Transverse colon (tissue), 4 donors: ENCODE measurements around the gene RNF114. TPM values are rescaled to one million over a fixed set of nuclear protein-coding genes. Genes with fewer than 3 reads are reported as not detected.
A peak's percentile ranks its signal among the peaks of the same experiment; 100 is the strongest.

Experiments
- DNase-seq: peaks from one replicate; pipeline ENCODE4 v3.0.0-alpha.2; 2019
- H3K27ac ChIP-seq, 4 donors: fragments of 200-600 bp; sonication (generic); 2 replicates each; pipeline ENCODE4 v1.5.1; 2016 to 2018; ENCODE audit warnings: inconsistent platforms in 4 of 4
- H3K27me3 ChIP-seq: fragments of 200-600 bp; sonication (generic); 2 replicates; pipeline ENCODE4 v1.5.1; 2017; ENCODE audit warnings: inconsistent platforms
- H3K36me3 ChIP-seq, 4 donors: fragments of 200-600 bp; sonication (generic); 2 replicates each; pipeline ENCODE4 v1.5.1; 2017 to 2019; ENCODE audit warnings: inconsistent platforms in 4 of 4
- H3K4me1 ChIP-seq, 4 donors: fragments of 200-600 bp; sonication (generic); 2 replicates each; pipeline ENCODE4 v1.5.1; 2017 to 2020; ENCODE audit warnings: inconsistent platforms in 4 of 4
- H3K4me3 ChIP-seq, 4 donors: fragments of 200-600 bp; sonication (generic); 1 replicate in 1 of 4; 2 replicates in 3 of 4; pipeline versions ENCODE4 v1.5.1 to v1.6.1; 2017 to 2019; ENCODE audit warnings: inconsistent platforms in 4 of 4
- H3K9me3 ChIP-seq, 2 donors: fragments of 200-600 bp; sonication (generic); 2 replicates each; pipeline ENCODE4 v1.5.1; 2017 to 2019; ENCODE audit warnings: inconsistent platforms in 2 of 2
- EP300 ChIP-seq: sonication (generic); formaldehyde crosslinking; IDR thresholded peaks from one replicate; pipeline ENCODE4 v1.6.1; 2017; ENCODE audit warnings: antibody characterized with exemption, low read depth
- POLR2A ChIP-seq: fragments of 450-650 bp; IDR thresholded peaks from one replicate; pipeline ENCODE4 v1.6.1; 2016; ENCODE audit warnings: antibody characterized with exemption, mild to moderate bottlenecking, moderate library complexity
- POLR2AphosphoS5 ChIP-seq, 3 donors: sonication (generic); formaldehyde crosslinking; IDR thresholded peaks; one replicate each; pipeline ENCODE4 v1.6.1; 2016; ENCODE audit warnings: antibody characterized with exemption in 3 of 3
- WGBS, 2 donors: methylation state at CpG; one replicate each; pipeline ENCODE4 v1.1.5; 2018; ENCODE audit warnings: low coverage in 1 of 2; 5-methylcytosine and 5-hydroxymethylcytosine counted together
- in situ Hi-C, 4 donors: fragments of 200-750 bp; cut with MboI; loops; one replicate each; pipeline versions ENCODE4 v1.15.0 to v1.15.1; 2017; ENCODE audit warnings: low sequenced_read_pairs in 3 of 4, low pct_ligation_motif_present in 1 of 4, low pct_unique_long_range_greater_than_20kb in 1 of 4
- intact Hi-C: fragments of 100-400 bp; cut with DNase I; formaldehyde crosslinking; loops from one replicate; pipeline ENCODE4 v1.15.1; 2023; ENCODE audit warnings: low total_unique reads
- total RNA-seq, 4 donors: library from RNA; depleted of rRNA; stranded (reverse); fragments of >200 nt; gene quantifications; one replicate each; pipeline ENCODE4 v1.1.0, GENCODE V29; 2016
- TF ChIP-seq, protein P1 (sequence below), 5 experiments: fragments of 200-600 bp in 3 of 5; fragments of 450-650 bp in 2 of 5; sonication (generic) in 3 of 5; IDR thresholded peaks; 1 replicate in 2 of 5; 2 replicates in 3 of 5; pipeline ENCODE4 v1.5.1; 2016 to 2017; ENCODE audit warnings: antibody characterized with exemption in 5 of 5, inconsistent platforms in 3 of 5, mild to moderate bottlenecking in 2 of 5, moderate library complexity in 1 of 5

Gene RNF114
- total RNA-seq, 4 donors from 2014 or later = 108 to 271 (median 217) TPM

- Histone ChIP-seq H3K36me3 (peaks cover 0 to 19% (median 5%) of the 10 kb centered on the region in 4 donors), H3K4me3 (no peak overlapping the region), H3K27me3 (no peaks in the 10 kb centered on the region), H3K4me1 (no peaks in the 10 kb centered on the region), H3K27ac (no peak overlapping the region), H3K9me3 (no peaks in the 10 kb centered on the region)
- peak; percentile 7 for DNase-seq
- 64 to 86% methylated on average over 1 to 5 of the region's 5 CpGs for WGBS, 2 donors
- intact Hi-C loops (no loop called here), in situ Hi-C loops (no loop called here)
- TF ChIP-seq POLR2AphosphoS5 (IDR thresholded peaks at IDR 0.05) = no peak
- no peak for TF ChIP-seq EP300
- no peak for TF ChIP-seq POLR2A
- TF ChIP-seq, protein P1, sequence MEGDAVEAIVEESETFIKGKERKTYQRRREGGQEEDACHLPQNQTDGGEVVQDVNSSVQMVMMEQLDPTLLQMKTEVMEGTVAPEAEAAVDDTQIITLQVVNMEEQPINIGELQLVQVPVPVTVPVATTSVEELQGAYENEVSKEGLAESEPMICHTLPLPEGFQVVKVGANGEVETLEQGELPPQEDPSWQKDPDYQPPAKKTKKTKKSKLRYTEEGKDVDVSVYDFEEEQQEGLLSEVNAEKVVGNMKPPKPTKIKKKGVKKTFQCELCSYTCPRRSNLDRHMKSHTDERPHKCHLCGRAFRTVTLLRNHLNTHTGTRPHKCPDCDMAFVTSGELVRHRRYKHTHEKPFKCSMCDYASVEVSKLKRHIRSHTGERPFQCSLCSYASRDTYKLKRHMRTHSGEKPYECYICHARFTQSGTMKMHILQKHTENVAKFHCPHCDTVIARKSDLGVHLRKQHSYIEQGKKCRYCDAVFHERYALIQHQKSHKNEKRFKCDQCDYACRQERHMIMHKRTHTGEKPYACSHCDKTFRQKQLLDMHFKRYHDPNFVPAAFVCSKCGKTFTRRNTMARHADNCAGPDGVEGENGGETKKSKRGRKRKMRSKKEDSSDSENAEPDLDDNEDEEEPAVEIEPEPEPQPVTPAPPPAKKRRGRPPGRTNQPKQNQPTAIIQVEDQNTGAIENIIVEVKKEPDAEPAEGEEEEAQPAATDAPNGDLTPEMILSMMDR (IDR thresholded peaks at IDR 0.05) = no peak
Measured at GRCh38 chr20:49901588-49901987, 34.6 kb upstream of the RNF114 start.

DNA sequence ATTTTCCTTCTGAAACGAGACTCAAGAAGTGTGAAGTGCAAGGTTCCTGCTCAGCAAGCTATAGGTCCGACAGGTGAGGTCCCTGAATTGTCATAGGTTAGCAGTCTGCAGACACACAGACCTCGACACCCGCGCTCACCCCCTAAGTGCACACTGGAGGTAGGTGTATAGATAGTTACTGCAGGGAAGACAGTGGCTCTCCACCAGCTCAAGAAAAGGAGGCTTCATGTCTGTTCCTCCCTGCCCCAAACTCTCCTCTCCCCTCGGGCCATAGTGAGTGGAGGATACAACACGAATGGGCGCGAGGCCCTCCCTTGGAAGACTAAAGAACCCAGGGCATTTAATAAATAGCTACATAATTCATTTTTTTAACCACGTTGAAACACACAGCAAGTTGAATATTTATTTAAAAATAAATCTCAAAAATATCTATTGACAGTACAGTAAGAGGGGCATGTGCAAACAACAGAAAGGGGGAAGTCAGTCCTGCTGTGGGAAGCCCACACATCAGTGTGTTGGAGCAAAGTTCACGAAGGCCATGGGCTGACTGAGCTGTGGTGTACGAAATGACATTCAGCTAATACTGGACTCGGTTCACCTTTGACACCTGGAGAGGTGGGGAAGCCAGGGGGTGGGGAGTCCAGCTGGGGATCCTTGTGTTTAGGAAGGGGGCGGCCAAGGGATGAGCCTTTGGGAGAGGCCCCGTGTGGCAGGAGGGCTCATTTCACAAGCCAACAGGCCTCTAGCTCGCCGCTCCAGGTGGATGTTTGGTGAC is 31.6 kb upstream of the RNF114 start:
- no peak for TF ChIP-seq EP300
- no peak for TF ChIP-seq POLR2A
- no peak for TF ChIP-seq POLR2AphosphoS5 (IDR thresholded peaks at IDR 0.05)
- TF ChIP-seq, protein P1 (IDR thresholded peaks at IDR 0.05) = no peak
- in situ Hi-C loops = no loop called here
- WGBS, 2 donors = 89% methylated on average over 8 to 17 of the region's 17 CpGs

DNA sequence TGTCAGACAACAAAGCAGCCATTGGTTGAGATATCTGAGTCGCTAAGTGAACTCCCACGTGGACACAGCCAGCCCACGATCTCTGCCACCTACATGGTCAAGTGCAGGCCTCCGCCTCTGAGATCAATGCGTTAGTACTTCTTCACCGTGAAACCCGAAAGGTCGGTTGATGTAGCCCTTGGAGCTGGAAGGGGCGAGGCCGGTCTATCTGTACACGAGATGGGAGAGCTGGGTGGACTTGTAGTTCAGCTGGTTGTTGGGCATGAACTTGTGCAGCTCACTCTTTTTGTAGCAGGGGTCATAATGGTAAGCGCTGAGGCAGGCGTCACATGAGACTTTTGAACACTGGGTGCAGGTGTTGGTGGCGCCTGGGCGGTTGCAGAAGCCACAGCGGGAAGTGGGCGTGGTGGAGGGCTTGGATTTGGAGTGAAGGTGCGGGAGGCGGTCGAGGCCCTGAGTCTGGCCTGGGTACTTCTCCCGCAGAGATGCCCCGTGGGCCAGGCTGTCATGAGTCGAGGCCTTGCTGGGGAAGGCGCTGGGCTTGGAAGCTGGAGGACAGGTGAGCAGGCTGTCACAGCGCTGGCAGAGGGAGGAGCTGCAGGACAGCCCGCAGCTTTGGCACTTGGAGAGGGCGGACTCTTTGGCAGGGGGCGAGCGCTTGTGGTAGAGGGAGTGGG is 30.6 kb upstream of the RNF114 start:
- DNase-seq = peak; percentile 2
- Histone ChIP-seq H3K27me3 (no peaks in the 10 kb centered on the region), H3K27ac (no peak overlapping the region), H3K9me3 (no peaks in the 10 kb centered on the region), H3K4me3 (no peak overlapping the region), H3K4me1 (peaks cover 11 to 21% (median 19%) of the 10 kb centered on the region in 4 donors), H3K36me3 (peaks cover 0 to 23% (median 9%) of the 10 kb centered on the region in 4 donors)
- intact Hi-C loops = no loop called here
- in situ Hi-C loops = no loop called here
- 90 to 100% methylated on average over 1 to 29 of the region's 29 CpGs for WGBS, 2 donors
- no peak for TF ChIP-seq POLR2A
- no peak for TF ChIP-seq POLR2AphosphoS5 (IDR thresholded peaks at IDR 0.05)
- TF ChIP-seq EP300 = no peak
- TF ChIP-seq, protein P1 (IDR thresholded peaks at IDR 0.05) = no peak

More for the DNA sequence above, 31.6 kb upstream of the RNF114 start:
- no peaks in the 10 kb centered on the region for H3K9me3 ChIP-seq
- H3K27me3 ChIP-seq = no peaks in the 10 kb centered on the region
- H3K4me3 ChIP-seq = no peak overlapping the region
- peak; percentile 6 for DNase-seq
- H3K36me3 ChIP-seq = peaks cover 0 to 23% (median 9%) of the 10 kb centered on the region in 4 donors
- intact Hi-C loops = no loop called here
- no peak overlapping the region for H3K27ac ChIP-seq
- H3K4me1 ChIP-seq = peaks cover 2 to 12% (median 10%) of the 10 kb centered on the region in 4 donors

DNA sequence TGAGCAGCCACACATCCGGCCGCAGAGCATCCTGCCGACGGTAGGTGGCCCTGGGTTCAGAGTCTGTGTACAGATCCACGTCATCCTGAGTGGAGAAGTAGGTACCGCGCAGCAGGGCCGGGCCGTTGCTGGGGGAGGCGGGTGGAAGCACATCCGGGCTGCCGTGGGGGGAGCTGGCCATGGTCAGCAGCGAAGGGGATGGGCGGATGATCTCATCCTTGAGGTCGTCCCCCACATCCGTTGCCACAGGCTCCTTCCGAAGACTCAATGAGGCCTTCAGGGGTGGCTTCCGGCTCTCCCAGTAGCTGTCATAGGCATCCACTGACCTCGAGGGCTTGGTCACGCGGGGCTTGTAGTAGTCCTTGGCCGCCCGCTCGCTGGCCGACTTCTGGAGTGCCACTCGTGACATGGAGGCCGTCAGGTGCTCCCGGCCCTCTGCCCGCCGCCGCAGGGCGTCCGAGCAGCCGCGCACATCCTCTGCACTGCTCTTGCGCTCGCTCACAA is 30.0 kb upstream of the RNF114 start:
- no peak overlapping the region for H3K27ac ChIP-seq
- H3K36me3 ChIP-seq = peaks cover 0 to 23% (median 9%) of the 10 kb centered on the region in 4 donors
- H3K4me1 ChIP-seq = peaks cover 17 to 26% (median 21%) of the 10 kb centered on the region in 4 donors
- no peak overlapping the region for H3K4me3 ChIP-seq
- DNase-seq = no peak
- intact Hi-C loops (no loop called here), in situ Hi-C loops (no loop called here)
- 93% methylated on average over 35 of the region's 37 CpGs; no CpG with 5 or more reads in 1 of the 2 donors for WGBS, 2 donors
- no peaks in the 10 kb centered on the region for H3K27me3 ChIP-seq
- no peaks in the 10 kb centered on the region for H3K9me3 ChIP-seq
- TF ChIP-seq POLR2AphosphoS5 (IDR thresholded peaks at IDR 0.05) (no peak), EP300 (no peak), POLR2A (no peak)
- TF ChIP-seq, protein P1 (IDR thresholded peaks at IDR 0.05) = no peak
